ENCODE data around the gene OR51F2. TPM values are rescaled to one million over a fixed set of nuclear protein-coding genes. Genes with fewer than 3 reads are reported as not detected.

Gene OR51F2
- total RNA-seq, 1 experiment from 2014 or later: not detected

DNA sequence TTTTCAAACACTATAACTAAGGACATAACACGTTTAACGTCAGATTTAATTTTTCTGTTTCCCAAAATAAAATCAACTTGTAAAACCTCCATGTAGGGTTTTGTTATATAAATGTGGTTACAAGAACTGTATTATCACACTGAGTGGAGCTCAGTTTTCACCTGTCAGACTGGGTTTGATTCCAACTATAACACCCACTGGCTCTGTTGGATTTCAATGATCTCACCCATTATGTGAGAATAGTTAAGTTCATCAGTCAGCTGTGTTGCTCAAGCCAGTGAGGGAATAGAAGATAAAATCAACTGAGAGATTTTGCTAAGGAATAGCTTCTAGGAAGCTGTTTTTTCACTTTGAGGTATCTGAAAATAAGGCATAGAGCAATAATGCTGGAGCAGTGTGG, 11.9 kb upstream of the OR51F2 start:
- Histone ChIP-seq H3K27ac (ENCODE audit: low read depth, low read length, poor library complexity, severe bottlenecking) (no peak overlapping the region), H3K27me3 (replicated peaks; ENCODE audit: insufficient read depth, low read depth, low read length, poor library complexity) (no peaks in the 10 kb centered on the region), H3K36me3 (ENCODE audit: insufficient read depth, low read length, poor library complexity, severe bottlenecking) (no peaks in the 10 kb centered on the region), H3K4me3 (ENCODE audit: low read depth, low read length, poor library complexity, severe bottlenecking) (no peak overlapping the region), H3K4me1 (ENCODE audit: insufficient read depth, low read length, poor library complexity, severe bottlenecking) (no peaks in the 10 kb centered on the region), H3K9me3 (ENCODE audit: low read depth, low read length, poor library complexity, severe bottlenecking) (no peaks in the 10 kb centered on the region)
- intact Hi-C loops (cut with micrococcal nuclease; ENCODE audit: unreplicated experiment): no loop called here
- BruUV-seq (replicated peaks): no TSS peak
- TF ChIP-seq EZH2 (IDR thresholded peaks at IDR 0.05; ENCODE audit: borderline replicate concordance, low read depth, low read length, poor library complexity, severe bottlenecking): no peak
- TF ChIP-seq, protein P1, sequence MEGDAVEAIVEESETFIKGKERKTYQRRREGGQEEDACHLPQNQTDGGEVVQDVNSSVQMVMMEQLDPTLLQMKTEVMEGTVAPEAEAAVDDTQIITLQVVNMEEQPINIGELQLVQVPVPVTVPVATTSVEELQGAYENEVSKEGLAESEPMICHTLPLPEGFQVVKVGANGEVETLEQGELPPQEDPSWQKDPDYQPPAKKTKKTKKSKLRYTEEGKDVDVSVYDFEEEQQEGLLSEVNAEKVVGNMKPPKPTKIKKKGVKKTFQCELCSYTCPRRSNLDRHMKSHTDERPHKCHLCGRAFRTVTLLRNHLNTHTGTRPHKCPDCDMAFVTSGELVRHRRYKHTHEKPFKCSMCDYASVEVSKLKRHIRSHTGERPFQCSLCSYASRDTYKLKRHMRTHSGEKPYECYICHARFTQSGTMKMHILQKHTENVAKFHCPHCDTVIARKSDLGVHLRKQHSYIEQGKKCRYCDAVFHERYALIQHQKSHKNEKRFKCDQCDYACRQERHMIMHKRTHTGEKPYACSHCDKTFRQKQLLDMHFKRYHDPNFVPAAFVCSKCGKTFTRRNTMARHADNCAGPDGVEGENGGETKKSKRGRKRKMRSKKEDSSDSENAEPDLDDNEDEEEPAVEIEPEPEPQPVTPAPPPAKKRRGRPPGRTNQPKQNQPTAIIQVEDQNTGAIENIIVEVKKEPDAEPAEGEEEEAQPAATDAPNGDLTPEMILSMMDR (conservative IDR thresholded peaks at IDR 0.05; ENCODE audit: low read depth, low read length): no peak
- ChIA-PET POLR2A (ENCODE audit: low non-redundant PET) (no interaction called here), CTCF (no interaction called here)
- no peak for DNase-seq (ENCODE audit: low spot score)

DNA sequence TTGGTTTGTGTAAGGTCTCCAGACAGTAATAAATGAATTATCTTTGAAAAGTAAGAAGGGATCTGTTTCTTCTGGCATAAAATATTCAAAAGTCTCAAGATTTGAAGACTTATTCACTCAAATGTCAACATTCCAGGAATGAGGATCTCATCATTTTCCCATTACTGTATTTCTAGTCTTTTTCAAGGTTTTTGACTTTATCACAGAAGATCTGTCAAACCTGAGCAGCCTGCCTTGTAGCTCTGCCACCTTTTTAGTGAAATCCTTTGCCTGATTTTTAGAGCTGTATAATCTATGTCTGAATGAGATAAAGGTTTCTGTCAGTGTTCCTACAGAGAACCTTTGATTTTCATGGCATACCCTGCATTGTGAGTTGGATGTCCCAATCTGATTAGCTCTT, 4.0 kb downstream of the OR51F2 start:
- POLR2A ChIA-PET (ENCODE audit: low non-redundant PET): no interaction called here
- Histone ChIP-seq H3K9me3 (ENCODE audit: low read depth, low read length, poor library complexity, severe bottlenecking) (no peaks in the 10 kb centered on the region), H3K36me3 (ENCODE audit: insufficient read depth, low read length, poor library complexity, severe bottlenecking) (no peaks in the 10 kb centered on the region), H3K4me3 (ENCODE audit: low read depth, low read length, poor library complexity, severe bottlenecking) (no peak overlapping the region), H3K4me1 (ENCODE audit: insufficient read depth, low read length, poor library complexity, severe bottlenecking) (no peaks in the 10 kb centered on the region), H3K27me3 (replicated peaks; ENCODE audit: insufficient read depth, low read depth, low read length, poor library complexity) (peaks cover 2% of the 10 kb centered on the region), H3K27ac (ENCODE audit: low read depth, low read length, poor library complexity, severe bottlenecking) (no peak overlapping the region)
- no TSS peak for BruUV-seq (replicated peaks)
- no peak for TF ChIP-seq EZH2 (IDR thresholded peaks at IDR 0.05; ENCODE audit: borderline replicate concordance, low read depth, low read length, poor library complexity, severe bottlenecking)
- TF ChIP-seq, protein P1 (conservative IDR thresholded peaks at IDR 0.05; ENCODE audit: low read depth, low read length): no peak
- no peak for DNase-seq (ENCODE audit: low spot score)
- intact Hi-C loops (cut with micrococcal nuclease; ENCODE audit: unreplicated experiment): no loop called here
- CTCF ChIA-PET: interaction anchor here (2.0 kb wide), 1 partner anchor 188 kb away, joined by 10 read pairs; no protein-coding TSS in a partner anchor

GRCh38 chr11:4826425-4826824, 5.3 kb downstream of the OR51F2 start:
- intact Hi-C loops (cut with micrococcal nuclease; ENCODE audit: unreplicated experiment): loop anchor here (2.0 kb wide), 1 partner anchor 190 kb away; the partner anchor contains the start of gene OR51D1
- no peak for TF ChIP-seq EZH2 (IDR thresholded peaks at IDR 0.05; ENCODE audit: borderline replicate concordance, low read depth, low read length, poor library complexity, severe bottlenecking)
- TF ChIP-seq, protein P1 (conservative IDR thresholded peaks at IDR 0.05; ENCODE audit: low read depth, low read length): peak; percentile 35; the same call in 1 of the 2 replicates
- Histone ChIP-seq H3K36me3 (ENCODE audit: insufficient read depth, low read length, poor library complexity, severe bottlenecking) (no peaks in the 10 kb centered on the region), H3K9me3 (ENCODE audit: low read depth, low read length, poor library complexity, severe bottlenecking) (no peaks in the 10 kb centered on the region), H3K27me3 (replicated peaks; ENCODE audit: insufficient read depth, low read depth, low read length, poor library complexity) (peaks cover 2% of the 10 kb centered on the region), H3K4me1 (ENCODE audit: insufficient read depth, low read length, poor library complexity, severe bottlenecking) (no peaks in the 10 kb centered on the region), H3K4me3 (ENCODE audit: low read depth, low read length, poor library complexity, severe bottlenecking) (no peak overlapping the region), H3K27ac (ENCODE audit: low read depth, low read length, poor library complexity, severe bottlenecking) (no peak overlapping the region)
- no TSS peak for BruUV-seq (replicated peaks)
- CTCF ChIA-PET: interaction anchor here (2.0 kb wide), 1 partner anchor 190 kb away, joined by 10 read pairs; no protein-coding TSS in a partner anchor
- DNase-seq (ENCODE audit: low spot score): no peak
- POLR2A ChIA-PET (ENCODE audit: low non-redundant PET): no interaction called here
